GM18526 (cell line): Measurements from ENCODE around the gene MORN5.

Experiments used
- POLR2A ChIP-seq: IDR thresholded peaks from 3 replicates; pipeline ENCODE4 v1.6.1; 2011; ENCODE audit not compliant: insufficient read length; ENCODE audit errors: extremely low read depth

Gene MORN5

GRCh38 chr9:122225312-122226141 is 65.8 kb downstream of the MORN5 start:
- TF ChIP-seq POLR2A, result no peak

- no peak for TF ChIP-seq POLR2A
These were observed 66.5 kb downstream of the MORN5 start for GRCh38 chr9:122226142-122226757.

- TF ChIP-seq POLR2A, result no peak
These were observed 67.3 kb downstream of the MORN5 start for GRCh38 chr9:122226758-122227574.

- no peak for TF ChIP-seq POLR2A
These were observed 67.8 kb downstream of the MORN5 start for GRCh38 chr9:122227575-122227900.

GRCh38 chr9:122228191-122228567 is 68.5 kb downstream of the MORN5 start:
- TF ChIP-seq POLR2A, result no peak

- TF ChIP-seq POLR2A, result no peak
These were observed 69.1 kb downstream of the MORN5 start, which contains the start of gene LHX6 for GRCh38 chr9:122228568-122229484. Gene LHX6 (minus strand): TSS chr9:122228957. CDS start chr9:122228740, 217 bp downstream.

GRCh38 chr9:122229485-122229837 is 69.8 kb downstream of the MORN5 start:
- TF ChIP-seq POLR2A, result no peak

GRCh38 chr9:122232796-122233306 is 73.1 kb downstream of the MORN5 start:
- TF ChIP-seq POLR2A, result no peak

- TF ChIP-seq POLR2A, result no peak
These were observed 74.5 kb downstream of the MORN5 start for GRCh38 chr9:122234022-122234748.

GRCh38 chr9:122236681-122237080 is 77.0 kb downstream of the MORN5 start:
- no peak for TF ChIP-seq POLR2A

- TF ChIP-seq POLR2A, result no peak
These were observed 80.0 kb downstream of the MORN5 start for GRCh38 chr9:122239722-122240121.

GRCh38 chr9:122244349-122244748 is 84.6 kb downstream of the MORN5 start:
- no peak for TF ChIP-seq POLR2A

- TF ChIP-seq POLR2A, result no peak
These were observed 87.0 kb downstream of the MORN5 start for GRCh38 chr9:122246666-122247065.

GRCh38 chr9:122248448-122248865 is 88.7 kb downstream of the MORN5 start:
- TF ChIP-seq POLR2A, result no peak
